ENCODE measurements around the gene IQGAP1.

DNA sequence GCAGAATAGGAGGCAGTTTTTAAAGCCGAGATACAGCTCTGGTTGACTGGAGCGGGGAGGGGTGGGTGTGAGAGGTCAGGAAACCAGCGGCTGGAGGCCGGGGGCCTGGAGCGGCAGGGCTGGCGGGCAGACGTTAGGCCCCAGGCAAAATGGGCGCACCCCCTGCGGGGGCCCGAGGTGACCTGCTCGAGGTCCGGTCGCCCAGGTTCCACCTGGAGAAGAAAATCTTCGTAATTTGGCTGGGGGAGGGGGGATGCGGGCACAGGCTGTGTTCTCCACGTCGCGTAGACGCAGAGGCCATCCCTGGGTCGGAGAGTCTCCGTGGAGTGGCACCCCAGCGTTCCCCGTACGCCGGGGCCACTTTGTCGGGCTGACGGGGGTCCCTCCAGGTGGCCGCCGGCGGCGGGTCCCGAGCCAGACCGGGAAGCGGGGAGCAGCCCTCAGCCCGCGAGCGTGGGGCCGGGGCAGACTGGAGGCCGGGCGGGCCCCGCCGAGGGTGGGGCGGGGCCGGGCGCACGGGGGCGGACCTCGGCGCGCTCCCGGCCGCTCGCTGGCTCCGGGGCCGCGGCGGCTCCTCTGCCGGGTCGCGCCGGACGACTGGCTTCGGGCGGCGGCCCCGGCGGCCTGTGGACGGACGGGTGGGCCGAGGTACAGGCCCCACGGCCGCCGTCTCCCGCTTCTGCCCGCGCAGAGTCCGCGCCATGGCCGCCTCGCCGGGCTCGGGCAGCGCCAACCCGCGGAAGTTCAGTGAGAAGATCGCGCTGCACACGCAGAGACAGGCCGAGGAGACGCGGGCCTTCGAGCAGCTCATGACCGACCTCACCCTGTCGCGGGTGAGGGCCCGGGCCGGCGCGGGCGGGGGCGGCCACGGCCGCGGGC lies 141.6 kb downstream of the IQGAP1 start, which contains the start of gene CRTC3:
- no peak for TF ChIP-seq PPARA (CRISPR knock-in tag; IDR thresholded peaks at IDR 0.05; ENCODE audit: borderline replicate concordance)
- no peak for TF ChIP-seq TOX (CRISPR knock-in tag; IDR thresholded peaks at IDR 0.05; ENCODE audit: borderline replicate concordance)
- TF ChIP-seq, protein P1, sequence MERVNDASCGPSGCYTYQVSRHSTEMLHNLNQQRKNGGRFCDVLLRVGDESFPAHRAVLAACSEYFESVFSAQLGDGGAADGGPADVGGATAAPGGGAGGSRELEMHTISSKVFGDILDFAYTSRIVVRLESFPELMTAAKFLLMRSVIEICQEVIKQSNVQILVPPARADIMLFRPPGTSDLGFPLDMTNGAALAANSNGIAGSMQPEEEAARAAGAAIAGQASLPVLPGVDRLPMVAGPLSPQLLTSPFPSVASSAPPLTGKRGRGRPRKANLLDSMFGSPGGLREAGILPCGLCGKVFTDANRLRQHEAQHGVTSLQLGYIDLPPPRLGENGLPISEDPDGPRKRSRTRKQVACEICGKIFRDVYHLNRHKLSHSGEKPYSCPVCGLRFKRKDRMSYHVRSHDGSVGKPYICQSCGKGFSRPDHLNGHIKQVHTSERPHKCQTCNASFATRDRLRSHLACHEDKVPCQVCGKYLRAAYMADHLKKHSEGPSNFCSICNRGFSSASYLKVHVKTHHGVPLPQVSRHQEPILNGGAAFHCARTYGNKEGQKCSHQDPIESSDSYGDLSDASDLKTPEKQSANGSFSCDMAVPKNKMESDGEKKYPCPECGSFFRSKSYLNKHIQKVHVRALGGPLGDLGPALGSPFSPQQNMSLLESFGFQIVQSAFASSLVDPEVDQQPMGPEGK (CRISPR knock-in tag; IDR thresholded peaks at IDR 0.05; ENCODE audit: borderline replicate concordance), result no peak
- TF ChIP-seq TCF4 (CRISPR knock-in tag; IDR thresholded peaks at IDR 0.05; ENCODE audit: borderline replicate concordance), result no peak
- TF ChIP-seq, protein P2, sequence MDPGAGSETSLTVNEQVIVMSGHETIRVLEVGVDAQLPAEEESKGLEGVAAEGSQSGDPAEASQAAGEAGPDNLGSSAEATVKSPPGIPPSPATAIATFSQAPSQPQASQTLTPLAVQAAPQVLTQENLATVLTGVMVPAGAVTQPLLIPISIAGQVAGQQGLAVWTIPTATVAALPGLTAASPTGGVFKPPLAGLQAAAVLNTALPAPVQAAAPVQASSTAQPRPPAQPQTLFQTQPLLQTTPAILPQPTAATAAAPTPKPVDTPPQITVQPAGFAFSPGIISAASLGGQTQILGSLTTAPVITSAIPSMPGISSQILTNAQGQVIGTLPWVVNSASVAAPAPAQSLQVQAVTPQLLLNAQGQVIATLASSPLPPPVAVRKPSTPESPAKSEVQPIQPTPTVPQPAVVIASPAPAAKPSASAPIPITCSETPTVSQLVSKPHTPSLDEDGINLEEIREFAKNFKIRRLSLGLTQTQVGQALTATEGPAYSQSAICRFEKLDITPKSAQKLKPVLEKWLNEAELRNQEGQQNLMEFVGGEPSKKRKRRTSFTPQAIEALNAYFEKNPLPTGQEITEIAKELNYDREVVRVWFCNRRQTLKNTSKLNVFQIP (CRISPR knock-in tag; IDR thresholded peaks at IDR 0.05; ENCODE audit: borderline replicate concordance, low read depth), result no peak
- TF ChIP-seq ZFP30 (CRISPR knock-in tag; IDR thresholded peaks at IDR 0.05), result no peak
- TF ChIP-seq, protein P3, sequence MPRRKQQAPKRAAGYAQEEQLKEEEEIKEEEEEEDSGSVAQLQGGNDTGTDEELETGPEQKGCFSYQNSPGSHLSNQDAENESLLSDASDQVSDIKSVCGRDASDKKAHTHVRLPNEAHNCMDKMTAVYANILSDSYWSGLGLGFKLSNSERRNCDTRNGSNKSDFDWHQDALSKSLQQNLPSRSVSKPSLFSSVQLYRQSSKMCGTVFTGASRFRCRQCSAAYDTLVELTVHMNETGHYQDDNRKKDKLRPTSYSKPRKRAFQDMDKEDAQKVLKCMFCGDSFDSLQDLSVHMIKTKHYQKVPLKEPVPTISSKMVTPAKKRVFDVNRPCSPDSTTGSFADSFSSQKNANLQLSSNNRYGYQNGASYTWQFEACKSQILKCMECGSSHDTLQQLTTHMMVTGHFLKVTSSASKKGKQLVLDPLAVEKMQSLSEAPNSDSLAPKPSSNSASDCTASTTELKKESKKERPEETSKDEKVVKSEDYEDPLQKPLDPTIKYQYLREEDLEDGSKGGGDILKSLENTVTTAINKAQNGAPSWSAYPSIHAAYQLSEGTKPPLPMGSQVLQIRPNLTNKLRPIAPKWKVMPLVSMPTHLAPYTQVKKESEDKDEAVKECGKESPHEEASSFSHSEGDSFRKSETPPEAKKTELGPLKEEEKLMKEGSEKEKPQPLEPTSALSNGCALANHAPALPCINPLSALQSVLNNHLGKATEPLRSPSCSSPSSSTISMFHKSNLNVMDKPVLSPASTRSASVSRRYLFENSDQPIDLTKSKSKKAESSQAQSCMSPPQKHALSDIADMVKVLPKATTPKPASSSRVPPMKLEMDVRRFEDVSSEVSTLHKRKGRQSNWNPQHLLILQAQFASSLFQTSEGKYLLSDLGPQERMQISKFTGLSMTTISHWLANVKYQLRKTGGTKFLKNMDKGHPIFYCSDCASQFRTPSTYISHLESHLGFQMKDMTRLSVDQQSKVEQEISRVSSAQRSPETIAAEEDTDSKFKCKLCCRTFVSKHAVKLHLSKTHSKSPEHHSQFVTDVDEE (CRISPR knock-in tag; IDR thresholded peaks at IDR 0.05), result no peak
- TF ChIP-seq OSR1 (CRISPR knock-in tag; IDR thresholded peaks at IDR 0.05), result no peak
- no peak for TF ChIP-seq ZNF8 (CRISPR knock-in tag; IDR thresholded peaks at IDR 0.05)
- TF ChIP-seq ZFP3 (CRISPR knock-in tag; IDR thresholded peaks at IDR 0.05), result no peak
